ENCODE data around the gene KCNQ5.

- TF ChIP-seq CTCF (IDR thresholded peaks at IDR 0.05): no peak
- TF ChIP-seq POLR2A (IDR thresholded peaks at IDR 0.05): no peak
Measured at GRCh38 chr6:73073238-73073637, 451.4 kb downstream of the KCNQ5 start.

All from thyroid gland (tissue), 4 donors.